Activated CD4-positive, alpha-beta T cell treated with anti-CD3 and anti-CD28 coated beads for 1 hour (primary cell): ENCODE results near the gene PAPSS1.
"Not testable (repeated sequence)": the region's sequence is repeated elsewhere in the genome, so short reads cannot be mapped to it uniquely, and the experiment has no call there.

Source experiments
- DNase-seq: peaks from one replicate; pipeline ENCODE4 v3.0.0-alpha.2; 2020

PAPSS1 gene

DNA sequence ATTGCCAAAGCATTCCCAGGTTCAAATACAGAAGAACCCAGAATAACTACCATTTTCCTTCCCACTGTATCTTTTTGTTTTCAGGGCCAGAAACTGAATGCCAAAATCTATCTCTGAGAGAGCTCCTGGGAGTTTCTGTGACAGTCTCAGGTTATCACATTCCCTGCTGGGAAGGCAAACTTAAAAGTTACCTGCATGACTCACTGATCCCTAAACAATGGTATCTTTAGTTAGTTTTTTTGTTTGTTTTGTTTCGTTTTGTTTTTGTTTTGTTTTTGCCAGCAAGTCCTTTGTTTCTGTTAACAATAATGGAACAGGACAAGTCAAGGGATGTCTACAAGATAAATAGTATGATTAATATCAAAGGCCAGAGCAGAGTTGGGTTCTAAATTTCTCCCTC, 34.3 kb downstream of the PAPSS1 start:
- DNase-seq, result no peak

DNA sequence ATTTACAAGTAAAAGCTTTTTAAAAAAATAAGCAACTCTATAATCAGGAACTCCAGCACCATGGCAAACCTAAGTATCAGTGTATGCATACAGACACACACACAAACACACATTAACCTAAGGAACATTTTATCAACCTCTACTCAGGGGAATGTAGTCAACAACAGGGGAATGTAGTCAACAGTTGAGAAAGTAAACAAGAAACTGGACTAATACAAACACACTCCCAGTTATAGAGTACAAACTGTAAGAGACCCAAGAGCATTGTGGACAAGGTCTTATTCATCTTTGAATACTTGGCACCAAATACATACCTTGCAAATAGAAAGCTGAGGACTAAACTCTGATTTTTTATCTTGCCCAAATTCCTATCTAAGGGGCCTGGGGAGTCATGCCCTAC, 36.2 kb downstream of the PAPSS1 start:
- no peak for DNase-seq

DNA sequence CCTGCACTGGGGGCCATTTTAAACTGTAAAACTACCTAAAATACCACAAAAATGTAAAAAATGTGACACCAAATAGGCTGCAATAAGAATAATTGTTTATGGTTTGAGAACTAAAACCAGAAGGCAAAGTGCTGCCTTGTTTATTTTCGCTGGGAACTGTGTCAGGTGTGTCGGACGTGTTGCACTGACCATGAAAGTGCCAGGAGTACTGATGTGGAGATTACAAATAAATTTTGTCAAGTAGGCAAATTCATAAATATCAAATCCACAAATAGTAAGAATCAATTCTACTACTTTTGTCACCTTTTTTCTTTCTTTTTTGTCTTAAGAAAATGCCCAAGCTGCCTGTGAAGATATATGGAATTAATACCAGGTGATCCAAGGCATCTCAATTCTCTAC, 37.7 kb downstream of the PAPSS1 start:
- DNase-seq, result no peak

DNA sequence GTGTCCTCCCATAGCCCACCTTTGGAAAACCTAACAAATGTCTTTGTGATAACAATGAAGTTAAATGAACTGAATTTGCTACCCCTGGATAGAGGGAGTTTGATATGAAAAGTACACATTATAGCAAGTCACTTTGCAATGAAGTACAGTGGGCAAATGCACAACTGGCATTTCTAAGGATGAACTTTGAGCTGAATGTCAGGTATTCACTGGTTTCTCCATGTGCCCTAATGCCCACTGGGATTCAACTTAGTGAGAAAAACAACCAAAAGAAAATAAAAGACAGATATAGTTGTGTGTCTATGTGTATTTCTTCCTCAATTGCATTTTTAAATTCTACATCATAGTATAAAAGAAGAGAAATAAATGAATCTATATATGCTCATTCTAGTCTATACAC, 51.0 kb downstream of the PAPSS1 start:
- no peak for DNase-seq

DNA sequence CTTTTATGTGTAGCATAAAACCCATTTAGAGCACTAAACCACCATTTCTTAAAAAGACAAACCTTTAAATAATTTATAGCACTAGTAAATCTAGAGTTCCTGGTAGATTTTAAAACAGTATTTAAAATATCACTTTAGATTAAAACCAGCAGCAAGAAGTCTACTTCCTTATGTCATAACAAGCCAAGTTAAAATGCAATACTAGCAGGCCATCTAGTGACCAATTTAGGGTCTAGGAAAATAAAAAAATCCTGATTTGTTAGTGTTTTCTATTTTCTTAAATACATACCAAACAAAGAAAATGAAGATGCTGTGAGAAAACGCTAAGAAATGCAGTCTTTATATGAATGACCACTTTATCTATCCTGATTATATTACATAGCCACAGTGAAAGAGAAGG, 53.9 kb downstream of the PAPSS1 start:
- DNase-seq, result no peak

DNA sequence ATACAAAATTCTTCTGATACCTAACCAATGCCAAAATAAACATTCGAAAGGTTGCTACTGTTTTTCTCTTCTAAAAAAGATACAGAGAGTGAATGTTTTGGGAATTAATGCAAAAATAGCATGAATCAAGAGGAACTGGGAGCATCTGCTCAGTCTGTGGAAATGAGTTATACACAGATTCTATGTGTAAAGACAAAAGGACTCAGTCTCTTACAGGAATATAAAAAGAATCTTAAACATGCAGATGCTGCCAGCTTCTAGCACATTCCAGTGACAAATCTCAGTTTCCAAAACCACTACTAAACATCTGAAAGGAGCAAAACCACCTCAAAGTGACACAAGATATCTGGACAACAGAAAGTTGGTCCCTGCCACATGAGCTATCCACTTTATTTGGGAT, 55.0 kb downstream of the PAPSS1 start:
- no peak for DNase-seq

DNA sequence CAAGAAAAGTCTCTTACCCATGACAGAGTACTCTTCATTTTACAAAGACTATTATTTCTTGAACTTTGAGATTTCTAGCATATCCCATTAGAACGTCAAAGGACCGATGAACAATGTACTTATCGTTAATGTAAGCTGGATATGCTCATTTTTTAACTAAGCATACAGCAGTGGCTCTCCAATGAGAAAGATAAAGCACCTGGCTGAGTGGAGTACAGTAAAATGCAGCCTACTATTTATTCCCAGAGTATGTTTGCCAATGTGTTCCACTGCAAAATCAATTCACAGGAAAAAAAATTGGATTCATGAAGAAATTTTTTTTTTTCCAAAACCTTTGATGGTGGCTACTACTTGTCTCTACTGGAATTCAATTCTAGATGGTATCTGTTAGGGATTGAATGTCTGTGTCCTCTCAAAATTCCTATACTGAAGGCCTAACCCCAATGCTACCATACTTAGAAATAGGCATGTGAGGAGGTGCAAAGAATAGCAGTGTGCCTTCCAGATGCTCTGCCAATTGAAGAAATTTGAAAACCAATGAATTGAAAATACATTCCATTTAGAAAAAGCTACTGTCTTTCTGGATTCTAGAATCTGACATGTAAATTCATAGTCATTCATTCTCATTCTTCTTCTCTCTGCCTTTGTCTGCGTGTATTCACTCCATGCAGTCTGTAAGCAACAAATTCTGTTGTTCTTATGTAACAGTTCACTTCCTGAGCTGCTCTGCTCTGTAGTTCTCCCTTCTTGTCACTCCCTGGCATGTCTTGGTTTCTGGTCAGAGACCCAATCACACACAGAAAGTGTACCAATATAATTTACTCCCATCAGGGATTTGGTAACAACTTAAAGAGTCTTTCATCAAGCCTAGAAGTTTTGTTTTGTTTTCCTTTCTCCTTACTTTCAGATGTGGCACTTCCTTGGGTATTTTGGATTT, 61.4 kb downstream of the PAPSS1 start:
- DNase-seq, result no peak

DNA sequence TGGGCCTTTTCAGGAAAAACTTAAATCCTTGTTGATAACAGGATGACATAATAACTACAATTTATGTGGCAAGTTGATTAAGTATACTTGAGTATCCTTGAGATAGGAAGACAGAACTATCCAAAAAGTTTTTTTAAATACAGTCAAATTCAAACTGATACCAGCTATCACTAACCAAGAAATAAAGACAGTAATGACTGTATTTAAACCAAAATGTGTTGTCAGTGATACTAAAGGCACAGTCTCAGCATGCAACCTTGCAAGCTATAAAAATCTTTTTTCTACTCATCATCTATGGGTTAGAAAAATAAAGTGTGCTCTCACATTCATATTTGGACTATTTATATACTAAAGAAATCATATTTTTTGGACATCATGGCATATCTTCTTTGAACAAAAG, 64.7 kb downstream of the PAPSS1 start:
- no peak for DNase-seq

DNA sequence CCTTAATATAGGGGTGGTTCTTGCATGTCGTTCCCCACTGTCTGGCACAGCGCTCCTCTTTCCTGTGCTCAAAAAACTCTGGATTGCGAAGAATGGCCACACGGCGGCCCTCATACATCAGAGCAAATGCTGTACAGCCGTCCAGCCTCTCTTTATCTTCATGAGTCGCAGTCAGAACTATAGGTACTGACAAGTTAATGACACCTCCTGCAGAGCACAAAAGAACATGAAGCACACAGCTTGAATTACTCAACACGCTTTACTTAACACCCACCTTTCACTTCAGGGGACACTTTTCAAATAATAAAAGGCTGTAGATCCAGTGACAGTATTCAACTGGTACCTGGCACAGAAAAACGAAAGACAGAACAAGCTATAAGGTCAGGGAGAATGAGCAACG, 65.3 kb downstream of the PAPSS1 start:
- DNase-seq, result no peak

DNA sequence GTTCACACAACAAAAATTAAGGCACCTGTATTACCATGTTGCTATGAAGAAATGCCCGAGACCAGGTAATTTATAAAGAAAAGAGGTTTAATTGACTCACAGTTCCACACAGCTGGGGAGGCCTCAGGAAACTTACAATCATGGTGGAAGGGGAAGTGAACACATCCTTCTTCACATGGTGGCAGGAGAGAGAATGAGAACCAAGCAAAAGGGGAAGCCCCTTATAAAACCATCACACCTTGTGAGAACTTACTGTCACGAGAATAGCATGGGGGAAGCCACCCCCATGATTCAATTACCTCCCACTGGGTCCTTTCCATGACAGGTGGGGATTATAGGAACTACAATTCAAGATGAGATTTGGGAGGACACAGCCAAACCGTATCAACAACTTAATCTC, 68.6 kb downstream of the PAPSS1 start:
- DNase-seq, result not testable (repeated sequence)

DNA sequence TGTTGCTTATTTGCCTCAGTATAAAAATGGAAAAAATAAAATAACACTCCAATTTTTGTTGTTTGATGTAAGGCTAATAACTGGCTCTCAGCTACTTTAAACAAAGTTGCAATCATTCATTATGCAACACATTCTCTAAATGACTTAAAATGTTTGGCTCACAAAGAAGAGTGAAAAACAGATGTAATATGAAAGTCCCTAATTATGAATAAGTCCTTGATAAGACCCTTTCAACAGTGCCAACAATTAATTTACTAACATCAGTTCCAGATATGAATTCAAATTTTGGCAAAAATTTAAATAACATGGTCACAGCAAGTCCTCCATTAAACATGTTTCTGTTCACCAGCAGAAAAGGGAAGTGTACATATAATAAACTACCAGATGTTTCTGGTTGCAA, 69.8 kb downstream of the PAPSS1 start:
- DNase-seq, result no peak

DNA sequence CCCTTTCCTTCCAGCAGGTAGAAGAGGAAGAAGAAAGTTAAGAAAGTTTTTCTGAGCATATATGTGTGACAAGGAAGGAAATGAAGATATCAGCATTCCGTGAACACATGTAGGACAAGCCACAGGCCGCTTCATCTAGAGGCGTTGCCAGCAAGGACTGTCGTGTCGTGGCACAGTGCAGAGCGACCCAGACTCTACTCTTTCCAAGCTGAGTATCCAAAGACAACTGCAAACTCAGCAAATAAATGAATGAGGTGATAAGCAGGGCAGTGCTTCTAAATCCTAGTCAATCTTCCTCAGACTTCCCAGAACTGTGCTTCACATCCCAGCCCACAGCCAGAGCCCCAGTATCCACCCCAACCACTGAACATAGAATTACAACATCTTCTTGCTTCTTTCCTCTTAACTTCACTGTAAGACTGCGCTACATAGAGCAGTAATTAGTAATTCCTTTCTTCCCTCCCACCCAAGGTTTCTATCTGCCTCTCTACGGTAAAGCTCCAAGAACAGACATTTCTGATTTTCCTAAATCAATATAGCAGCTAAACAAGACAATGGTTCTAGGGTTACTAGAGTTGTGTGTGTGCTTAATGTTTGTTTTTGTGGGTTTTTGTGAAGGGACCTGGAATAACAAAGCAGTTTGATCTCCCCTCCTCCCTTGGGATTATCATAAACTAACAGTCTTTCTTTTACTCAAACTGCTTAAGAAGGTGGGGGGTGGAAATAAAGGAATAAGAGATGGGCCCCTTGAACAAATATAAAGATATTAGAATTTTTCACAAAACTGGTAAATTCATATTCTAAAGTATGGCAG, 71.6 kb downstream of the PAPSS1 start:
- DNase-seq, result no peak

DNA sequence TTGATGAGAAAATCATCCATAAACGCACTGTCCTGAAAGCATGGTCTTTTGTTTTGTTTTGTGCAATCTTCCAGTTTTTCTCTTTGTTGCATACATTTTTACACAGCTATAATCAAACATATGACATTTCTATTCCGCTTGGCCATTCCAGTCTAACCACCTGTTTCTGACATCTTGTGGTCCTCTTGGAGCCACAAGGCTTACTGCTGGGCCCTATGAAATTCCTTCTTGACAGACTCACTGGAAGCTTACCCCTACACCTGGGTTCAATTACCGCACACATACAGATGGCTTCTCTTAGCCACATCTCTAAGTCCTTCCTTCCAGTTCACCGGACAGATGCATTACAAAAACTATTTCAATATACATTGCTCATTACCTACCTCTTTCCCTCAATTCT, 72.4 kb downstream of the PAPSS1 start:
- no peak for DNase-seq

DNA sequence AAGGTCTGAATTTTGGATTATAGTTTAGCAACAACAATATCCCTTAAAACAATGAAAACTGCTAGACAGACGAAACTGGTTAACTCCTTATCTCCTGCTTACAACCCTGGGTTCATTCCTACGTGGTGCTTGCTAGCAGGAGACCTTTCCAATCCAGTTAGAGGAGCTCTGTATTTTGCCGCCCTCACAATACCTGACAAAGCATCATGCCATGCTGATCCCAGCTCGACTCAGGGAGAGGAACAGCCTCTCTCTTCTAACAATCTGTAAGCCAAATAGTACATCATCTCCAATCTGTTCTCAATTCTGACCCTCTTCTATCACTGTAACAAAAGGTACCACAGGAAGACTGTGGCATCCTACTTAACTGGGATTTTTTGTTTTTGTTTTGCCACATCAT, 74.4 kb downstream of the PAPSS1 start:
- no peak for DNase-seq

DNA sequence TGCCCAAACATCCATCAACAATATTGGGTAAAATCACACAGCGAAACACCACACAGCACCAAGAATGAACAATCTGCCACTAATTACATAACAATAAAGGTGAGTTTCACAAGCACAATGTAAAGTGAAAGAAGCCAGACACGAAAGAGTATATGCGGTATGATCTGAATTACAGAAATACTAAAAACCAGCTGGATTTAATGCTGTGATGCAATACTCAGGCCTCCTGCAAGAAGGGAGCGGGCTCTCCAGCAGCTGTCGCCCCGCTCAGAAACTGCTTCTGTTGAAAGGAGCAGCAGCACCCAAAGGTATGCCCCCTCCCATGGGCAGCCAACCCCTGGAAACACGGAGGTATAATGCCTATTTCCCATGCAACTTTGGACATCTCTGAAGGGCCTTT, 77.0 kb downstream of the PAPSS1 start:
- no peak for DNase-seq

DNA sequence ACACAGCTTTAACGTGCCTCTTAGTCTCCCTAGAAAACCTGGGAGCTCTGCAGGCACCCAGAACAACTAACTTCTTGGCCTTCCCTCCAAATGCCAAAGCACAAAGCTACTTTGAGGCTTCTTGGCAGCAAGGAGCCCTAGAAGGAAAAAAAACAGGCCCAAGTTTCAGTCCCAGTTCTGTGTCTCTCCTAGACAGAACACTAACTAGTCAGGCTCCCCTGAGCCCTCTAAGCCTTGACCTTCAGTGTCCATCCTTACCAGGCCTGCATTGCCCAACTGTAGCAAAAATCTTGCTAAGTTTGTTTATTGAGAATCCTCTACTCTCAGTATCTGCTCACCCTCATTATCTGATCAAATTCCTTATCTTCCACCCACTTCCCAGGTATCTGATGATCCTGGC, 79.2 kb downstream of the PAPSS1 start:
- DNase-seq, result no peak

DNA sequence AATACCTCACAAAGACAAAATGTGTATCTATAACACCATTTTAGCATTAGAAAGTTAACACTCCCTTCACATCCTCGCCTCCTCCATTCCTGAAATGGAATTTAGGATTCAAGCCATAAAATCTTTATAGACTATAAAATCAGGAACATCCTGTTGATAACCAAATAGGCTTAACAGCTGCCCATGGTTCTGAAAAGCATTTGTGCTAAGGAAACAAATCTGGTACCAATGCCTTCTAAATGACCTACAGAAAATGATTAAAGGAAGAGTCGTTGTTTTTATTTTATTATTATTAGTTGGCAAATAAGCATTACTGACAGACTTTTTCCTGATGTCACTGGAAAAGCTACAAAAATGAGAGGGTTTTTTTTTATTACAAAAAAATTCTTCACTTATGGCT, 79.8 kb downstream of the PAPSS1 start:
- no peak for DNase-seq

DNA sequence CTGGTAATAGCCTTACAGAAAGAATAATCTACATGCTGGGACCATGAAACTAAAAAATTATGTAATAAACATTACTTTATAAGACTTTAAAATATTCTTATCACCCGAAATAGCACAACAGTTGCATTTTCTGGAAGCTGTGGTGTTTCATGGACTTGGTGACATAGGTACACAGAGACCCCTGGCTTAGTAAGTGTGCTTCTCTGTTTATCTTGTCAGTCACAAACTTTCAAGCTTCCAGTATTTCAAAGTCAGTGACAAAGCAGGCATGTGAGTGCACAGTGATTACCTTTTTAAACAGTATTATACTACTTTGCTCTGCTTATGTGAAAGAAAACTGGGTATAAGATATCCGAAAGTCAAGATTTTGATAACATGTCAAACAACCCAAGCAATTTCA, 84.3 kb downstream of the PAPSS1 start:
- DNase-seq, result no peak

DNA sequence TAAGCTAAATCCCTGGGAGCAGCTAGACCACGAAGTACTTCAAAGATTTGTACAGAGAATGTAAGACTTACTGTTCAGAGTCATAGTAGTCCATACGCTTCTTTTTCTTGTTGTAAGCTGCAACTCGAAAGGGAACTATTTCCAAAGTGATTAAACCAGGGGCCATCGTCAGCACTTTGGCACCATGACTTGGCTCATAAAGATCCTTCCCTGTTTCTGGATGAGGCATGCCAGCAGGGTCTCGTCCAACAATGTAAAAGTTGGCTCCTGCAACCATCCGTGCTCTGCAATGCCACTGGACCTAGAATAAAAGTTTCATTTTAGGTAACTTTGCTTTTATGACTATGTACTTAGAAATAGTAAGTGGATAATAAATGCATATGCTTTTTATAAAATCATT, 88.5 kb downstream of the PAPSS1 start:
- DNase-seq, result no peak

DNA sequence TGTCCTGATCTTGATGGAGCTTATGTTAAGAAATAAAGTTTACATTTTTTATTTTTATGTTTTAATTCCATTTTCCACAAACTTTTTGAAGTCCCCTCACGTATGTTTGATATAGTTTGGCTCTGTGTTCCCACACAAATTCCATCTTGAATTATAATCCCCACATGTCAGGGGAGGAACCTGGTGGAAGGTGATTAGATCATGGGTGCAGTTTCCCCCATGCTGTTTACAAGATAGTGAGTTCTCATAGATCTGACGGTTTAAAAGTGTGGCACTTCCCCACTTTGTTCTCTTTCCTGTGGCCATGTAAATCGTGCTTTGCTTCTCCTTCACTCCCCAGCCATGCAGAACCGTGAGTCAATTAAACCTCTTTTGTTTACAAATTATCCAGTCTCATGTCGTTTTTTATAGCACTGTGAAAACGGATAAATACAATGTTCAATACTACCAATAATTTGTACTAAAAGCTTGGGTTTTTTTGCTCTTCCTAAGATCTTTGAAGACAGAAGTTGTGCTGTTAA, 89.8 kb downstream of the PAPSS1 start:
- no peak for DNase-seq

DNA sequence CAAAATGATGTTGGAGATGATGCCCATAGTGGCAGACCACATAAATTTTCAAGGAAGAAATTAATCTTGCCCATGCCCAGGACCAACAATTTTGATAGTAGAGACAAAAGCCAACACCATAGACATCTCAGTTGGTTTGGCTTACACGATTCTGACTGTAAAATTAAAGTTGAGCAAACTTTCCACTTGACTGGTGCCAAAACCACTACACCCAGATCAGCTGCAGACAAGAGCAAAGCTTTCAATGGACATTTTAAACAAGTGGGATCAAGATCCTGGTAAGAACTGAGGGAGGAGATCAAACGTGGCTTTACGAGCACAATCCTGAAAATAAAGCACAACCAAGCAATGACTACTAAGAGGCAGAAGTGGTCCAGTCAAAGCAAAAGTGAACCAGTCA, 90.7 kb downstream of the PAPSS1 start:
- no peak for DNase-seq

DNA sequence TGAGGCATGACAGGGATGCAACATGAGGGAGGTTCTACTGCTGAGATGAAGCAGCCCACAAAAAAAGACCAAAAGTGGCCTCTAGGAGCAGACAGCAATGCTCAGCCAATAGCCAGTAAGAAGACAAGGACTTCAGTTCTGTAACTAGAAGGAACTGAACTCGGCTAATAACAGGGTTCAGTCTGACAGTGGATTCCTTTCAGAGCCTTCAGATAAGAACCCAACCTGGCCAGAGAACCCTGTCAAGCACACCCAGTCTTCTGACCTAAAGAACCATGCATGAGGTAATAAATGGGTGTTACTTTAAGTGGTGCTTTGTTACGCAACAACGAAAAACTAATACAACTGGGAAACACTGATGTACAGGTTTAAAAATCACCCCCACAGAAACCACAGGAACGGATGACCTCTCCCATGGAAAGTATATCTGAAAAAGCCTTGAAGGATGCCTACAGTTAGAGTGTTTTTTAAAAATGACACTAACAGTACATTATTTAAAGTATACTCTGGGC, 94.6 kb downstream of the PAPSS1 start:
- no peak for DNase-seq

DNA sequence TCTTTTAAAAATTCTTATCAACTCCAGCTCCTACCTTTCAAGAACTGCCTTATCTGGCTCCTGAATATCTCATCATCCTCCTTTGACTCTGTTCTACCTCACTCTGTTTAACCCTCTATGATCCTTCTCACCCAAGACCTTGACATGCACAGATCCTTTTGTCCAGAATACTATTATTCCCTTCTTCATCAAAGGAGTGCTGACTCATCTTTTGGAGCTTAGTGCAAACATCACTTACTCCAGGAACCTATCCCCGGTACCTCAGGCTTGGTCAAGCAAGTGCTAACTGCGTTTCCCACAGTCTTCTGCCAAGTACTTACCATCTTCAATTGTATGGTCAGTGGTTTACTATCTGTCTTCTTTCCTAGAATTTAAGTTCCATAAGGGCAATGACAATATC, 96.0 kb downstream of the PAPSS1 start:
- no peak for DNase-seq

DNA sequence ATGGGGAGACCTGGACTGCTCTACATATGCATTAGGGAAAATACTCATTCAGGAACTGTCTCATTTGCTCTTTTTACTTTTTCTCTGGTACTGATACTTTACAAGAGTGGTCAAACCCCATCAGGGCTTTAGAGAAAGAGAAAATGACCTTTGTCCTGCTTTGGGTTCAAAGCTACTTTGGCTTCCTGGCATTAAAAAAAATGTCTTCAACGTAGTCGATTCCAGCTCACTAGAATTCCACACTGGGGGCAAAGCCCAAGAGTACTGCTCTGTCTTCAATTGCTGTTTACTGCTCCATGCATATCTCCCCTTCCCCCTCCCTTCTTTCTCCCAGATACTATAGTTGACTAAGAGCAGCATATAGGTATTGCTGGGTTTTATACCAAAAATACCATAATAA, 98.0 kb downstream of the PAPSS1 start:
- DNase-seq, result no peak
